Keratinocyte (primary cell): ENCODE measurements around the gene ANKS6.

ENCODE experiments used
- EZH2 ChIP-seq: IDR thresholded peaks from one replicate; pipeline ENCODE4 v1.6.1; 2012; ENCODE audit warnings: inconsistent platforms, mild to moderate bottlenecking, low read length, moderate library complexity
- TF ChIP-seq, protein P1 (sequence below), 3 experiments: IDR thresholded peaks in 1 of 3; conservative IDR thresholded peaks in 1 of 3; optimal IDR thresholded peaks in 1 of 3; 2 replicates in 2 of 3; 3 replicates in 1 of 3; pipeline versions ENCODE3 to v1.5.1; 2011; ENCODE audit warnings: low read length in 3 of 3, mild to moderate bottlenecking in 3 of 3, moderate library complexity in 2 of 3, control low read depth in 1 of 3, inconsistent platforms in 1 of 3; ENCODE audit not compliant: insufficient read depth in 2 of 3; ENCODE audit errors: extremely low read depth in 1 of 3

DNA sequence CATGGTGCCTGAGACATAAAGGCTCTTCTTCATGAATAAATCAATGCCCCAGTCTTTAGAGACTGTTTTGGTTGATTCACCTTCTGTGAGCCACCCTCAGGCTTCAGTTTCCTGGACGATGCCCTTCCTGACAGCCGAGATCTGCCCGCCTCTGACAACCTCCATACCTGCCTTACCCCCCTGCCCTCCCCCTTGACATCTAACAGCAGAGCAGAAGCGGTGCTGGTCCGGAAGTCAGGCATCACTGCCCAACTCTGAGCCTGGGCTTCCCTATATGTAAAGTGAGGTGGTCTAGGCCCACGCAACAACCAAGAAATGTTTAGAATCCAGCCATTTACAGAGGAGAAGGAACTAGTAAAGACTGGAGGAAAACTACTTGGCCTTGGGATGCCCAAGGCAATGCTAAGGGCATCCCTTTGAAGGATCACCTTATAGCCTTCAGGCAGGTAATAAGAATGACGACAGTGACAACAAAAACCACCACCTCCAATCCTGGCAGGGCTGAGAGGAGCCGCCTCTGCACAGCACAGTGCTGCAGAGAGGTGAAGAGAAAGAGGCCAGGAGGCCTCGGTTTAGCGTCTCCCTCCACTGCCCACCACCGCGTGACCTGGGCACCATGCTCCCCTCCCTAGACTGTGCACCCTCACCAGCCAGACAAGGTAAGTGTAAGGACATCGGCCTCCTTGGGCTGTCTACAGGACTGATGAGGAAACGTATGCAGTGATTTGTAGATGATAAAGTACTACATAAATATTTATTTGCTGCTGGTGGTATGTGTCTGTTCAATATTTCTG lies 52.3 kb downstream of the ANKS6 start:
- TF ChIP-seq, protein P1, sequence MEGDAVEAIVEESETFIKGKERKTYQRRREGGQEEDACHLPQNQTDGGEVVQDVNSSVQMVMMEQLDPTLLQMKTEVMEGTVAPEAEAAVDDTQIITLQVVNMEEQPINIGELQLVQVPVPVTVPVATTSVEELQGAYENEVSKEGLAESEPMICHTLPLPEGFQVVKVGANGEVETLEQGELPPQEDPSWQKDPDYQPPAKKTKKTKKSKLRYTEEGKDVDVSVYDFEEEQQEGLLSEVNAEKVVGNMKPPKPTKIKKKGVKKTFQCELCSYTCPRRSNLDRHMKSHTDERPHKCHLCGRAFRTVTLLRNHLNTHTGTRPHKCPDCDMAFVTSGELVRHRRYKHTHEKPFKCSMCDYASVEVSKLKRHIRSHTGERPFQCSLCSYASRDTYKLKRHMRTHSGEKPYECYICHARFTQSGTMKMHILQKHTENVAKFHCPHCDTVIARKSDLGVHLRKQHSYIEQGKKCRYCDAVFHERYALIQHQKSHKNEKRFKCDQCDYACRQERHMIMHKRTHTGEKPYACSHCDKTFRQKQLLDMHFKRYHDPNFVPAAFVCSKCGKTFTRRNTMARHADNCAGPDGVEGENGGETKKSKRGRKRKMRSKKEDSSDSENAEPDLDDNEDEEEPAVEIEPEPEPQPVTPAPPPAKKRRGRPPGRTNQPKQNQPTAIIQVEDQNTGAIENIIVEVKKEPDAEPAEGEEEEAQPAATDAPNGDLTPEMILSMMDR (optimal IDR thresholded peaks at IDR 0.05 in 1 of 3, IDR thresholded peaks at IDR 0.05 in 1 of 3, conservative IDR thresholded peaks at IDR 0.05 in 1 of 3; ENCODE audit: extremely low read depth in 1 of 3, insufficient read depth in 2 of 3, low read length in 3 of 3): no peak
- no peak for TF ChIP-seq EZH2
